Urinary bladder (tissue), 4 donors: ENCODE measurements around the gene PNMA6F. TPM values are rescaled to one million over a fixed set of nuclear protein-coding genes. Genes with fewer than 3 reads are reported as not detected.

ENCODE experiments used
- DNase-seq: peaks from one replicate; pipeline ENCODE4 v3.0.0-alpha.2; 2015; ENCODE audit errors: extremely low spot score
- H3K27ac ChIP-seq: one replicate; pipeline ENCODE4 v1.5.1; 2013; ENCODE audit warnings: low read depth, mild to moderate bottlenecking, moderate library complexity
- H3K36me3 ChIP-seq: one replicate; pipeline ENCODE4 v1.6.1; 2013; ENCODE audit warnings: mild to moderate bottlenecking, moderate library complexity; ENCODE audit not compliant: insufficient read depth
- H3K4me1 ChIP-seq: one replicate; pipeline ENCODE4 v1.6.1; 2013; ENCODE audit warnings: mild to moderate bottlenecking, moderate library complexity; ENCODE audit not compliant: insufficient read depth
- H3K4me3 ChIP-seq: one replicate; pipeline ENCODE4 v1.5.1; 2013; ENCODE audit warnings: low read depth, low read length
- WGBS: extraction: QIAGEN DNeasy Blood & Tissue Kit; methylation state at CpG from one replicate; pipeline ENCODE4 v1.1.7; 2013; 5-methylcytosine and 5-hydroxymethylcytosine counted together
- polyA plus RNA-seq: library from polyadenylated mRNA; stranded (reverse); fragments of 200-250 nt; gene quantifications from one replicate; pipeline ENCODE4 v1.2.3, GENCODE V29; 2013
- total RNA-seq: library from RNA; depleted of rRNA; stranded (reverse); fragments of >200 nt; gene quantifications from one replicate; pipeline ENCODE4 v1.2.3, GENCODE V29; 2014
- donor health status: healthy with polysubstance abuse.
- donor health status: healthy.

The PNMA6F gene
- total and polyA plus RNA-seq, 2 donors = not detected

- H3K36me3 ChIP-seq = peaks cover 6% of the 10 kb centered on the region
- no peak overlapping the region for H3K4me3 ChIP-seq
- WGBS = 98% methylated on average over 38 of the region's 38 CpGs
- DNase-seq = no peak
- H3K4me1 ChIP-seq = no peaks in the 10 kb centered on the region
- H3K27ac ChIP-seq = no peak overlapping the region
Measured at GRCh38 chrX:153347530-153347929, 26.0 kb upstream of the PNMA6F start.

- H3K4me1 ChIP-seq = no peaks in the 10 kb centered on the region
- 80% methylated on average over 2 of the region's 2 CpGs for WGBS
- no peak for DNase-seq
- no peak overlapping the region for H3K27ac ChIP-seq
- no peak overlapping the region for H3K4me3 ChIP-seq
- H3K36me3 ChIP-seq = peaks cover 6% of the 10 kb centered on the region
Measured at GRCh38 chrX:153343674-153344073, 22.1 kb upstream of the PNMA6F start.

GRCh38 chrX:153342762-153343558 is 21.4 kb upstream of the PNMA6F start:
- Histone ChIP-seq H3K36me3 (peaks cover 6% of the 10 kb centered on the region), H3K4me3 (no peak overlapping the region), H3K27ac (no peak overlapping the region), H3K4me1 (no peaks in the 10 kb centered on the region)
- WGBS = 62% methylated on average over 9 of the region's 9 CpGs
- DNase-seq = no peak

- Histone ChIP-seq H3K4me1 (no peaks in the 10 kb centered on the region), H3K27ac (no peak overlapping the region), H3K4me3 (no peak overlapping the region), H3K36me3 (no peaks in the 10 kb centered on the region)
- WGBS = 87% methylated on average over 6 of the region's 6 CpGs
- DNase-seq = no peak
Measured at GRCh38 chrX:153340111-153340510, 18.5 kb upstream of the PNMA6F start.

GRCh38 chrX:153339662-153340061 is 18.1 kb upstream of the PNMA6F start:
- Histone ChIP-seq H3K4me1 (no peaks in the 10 kb centered on the region), H3K27ac (no peak overlapping the region), H3K36me3 (no peaks in the 10 kb centered on the region), H3K4me3 (no peak overlapping the region)
- DNase-seq = no peak
- 99% methylated on average over 4 of the region's 4 CpGs for WGBS

- Histone ChIP-seq H3K4me1 (no peaks in the 10 kb centered on the region), H3K27ac (no peak overlapping the region), H3K36me3 (no peaks in the 10 kb centered on the region), H3K4me3 (no peak overlapping the region)
- no peak for DNase-seq
- WGBS = 88% methylated on average over 7 of the region's 7 CpGs
Measured at GRCh38 chrX:153338836-153339235, 17.3 kb upstream of the PNMA6F start.

GRCh38 chrX:153336988-153337387 is 15.4 kb upstream of the PNMA6F start:
- H3K4me3 ChIP-seq = no peak overlapping the region
- no peaks in the 10 kb centered on the region for H3K4me1 ChIP-seq
- 89% methylated on average over 5 of the region's 5 CpGs for WGBS
- no peaks in the 10 kb centered on the region for H3K36me3 ChIP-seq
- no peak overlapping the region for H3K27ac ChIP-seq
- DNase-seq = no peak

GRCh38 chrX:153336121-153336894 is 14.7 kb upstream of the PNMA6F start:
- H3K4me1 ChIP-seq = no peaks in the 10 kb centered on the region
- H3K27ac ChIP-seq = no peak overlapping the region
- WGBS = 87% methylated on average over 11 of the region's 11 CpGs
- no peak for DNase-seq
- H3K36me3 ChIP-seq = no peaks in the 10 kb centered on the region
- H3K4me3 ChIP-seq = no peak overlapping the region

- Histone ChIP-seq H3K4me3 (peak overlapping the region; percentile 67), H3K4me1 (no peaks in the 10 kb centered on the region), H3K36me3 (no peaks in the 10 kb centered on the region), H3K27ac (no peak overlapping the region)
- 13% methylated on average over 15 of the region's 16 CpGs for WGBS
- DNase-seq = no peak
Measured at GRCh38 chrX:153334654-153335295, 13.2 kb upstream of the PNMA6F start.

GRCh38 chrX:153333821-153334653 is 12.5 kb upstream of the PNMA6F start, which contains the start of gene ZNF275:
Gene ZNF275 (plus strand): TSS chrX:153334153. CDS start chrX:153336680, 2,527 bp downstream.
- no peaks in the 10 kb centered on the region for H3K4me1 ChIP-seq
- no peaks in the 10 kb centered on the region for H3K36me3 ChIP-seq
- under 1% methylated on average over 86 of the region's 86 CpGs for WGBS
- peak within 1 kb of the TSS; percentile 2 for H3K27ac ChIP-seq
- peak; percentile 39 for DNase-seq
- H3K4me3 ChIP-seq = peak within 1 kb of the TSS; percentile 67

GRCh38 chrX:153333266-153333665 is 11.7 kb upstream of the PNMA6F start:
- DNase-seq = no peak
- Histone ChIP-seq H3K27ac (no peak overlapping the region), H3K4me1 (no peaks in the 10 kb centered on the region), H3K36me3 (no peaks in the 10 kb centered on the region), H3K4me3 (no peak overlapping the region)
- 43% methylated on average over 2 of the region's 2 CpGs for WGBS

GRCh38 chrX:153327561-153327960 is 6.0 kb upstream of the PNMA6F start:
- Histone ChIP-seq H3K36me3 (no peaks in the 10 kb centered on the region), H3K27ac (no peak overlapping the region), H3K4me1 (no peaks in the 10 kb centered on the region), H3K4me3 (no peak overlapping the region)
- no peak for DNase-seq
- WGBS = 87% methylated on average over 4 of the region's 4 CpGs

- H3K4me1 ChIP-seq = no peaks in the 10 kb centered on the region
- WGBS = 4% methylated on average over 8 of the region's 13 CpGs
Measured at GRCh38 chrX:153320555-153321184, 897 bp downstream of the PNMA6F start.

More at GRCh38 chrX:153320555-153321184, 897 bp downstream of the PNMA6F start:
- Histone ChIP-seq H3K4me3 (no peak overlapping the region), H3K36me3 (no peaks in the 10 kb centered on the region), H3K27ac (no peak overlapping the region)
- no peak for DNase-seq
